ENCODE measurements around the gene IL1RL2.

The IL1RL2 gene

DNA sequence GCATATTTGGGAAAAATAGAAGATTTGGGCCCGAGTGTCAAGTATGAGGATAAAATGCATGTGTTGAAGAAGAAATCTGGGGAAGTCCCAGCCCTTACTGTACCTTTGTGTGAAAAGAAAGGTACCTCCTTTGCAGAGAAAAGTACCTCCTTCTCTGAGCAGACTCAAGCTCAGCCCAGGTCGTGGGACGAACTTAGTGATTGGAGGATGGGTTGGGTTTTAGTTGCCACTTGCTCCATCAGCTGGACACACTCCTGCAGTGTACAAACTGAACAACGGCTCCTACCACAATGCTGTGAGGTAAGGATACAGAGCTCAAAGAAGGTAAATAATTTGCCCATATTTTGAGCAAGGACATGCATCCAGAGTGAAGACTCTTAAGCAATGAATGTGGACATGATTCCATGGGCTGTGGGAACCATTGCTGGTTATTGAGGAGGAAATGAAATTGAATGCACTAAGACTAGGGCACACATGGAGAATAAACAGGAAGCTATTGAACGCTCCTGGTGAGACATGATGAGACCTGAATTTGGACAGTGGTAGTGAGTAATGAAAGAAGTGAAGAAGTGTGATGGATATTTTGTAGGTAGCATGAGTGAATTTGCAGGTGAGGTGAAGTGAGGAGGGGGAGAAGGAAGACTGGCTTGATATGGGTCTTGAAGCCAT lies 74.8 kb downstream of the IL1RL2 start:
- TF ChIP-seq, protein P1, sequence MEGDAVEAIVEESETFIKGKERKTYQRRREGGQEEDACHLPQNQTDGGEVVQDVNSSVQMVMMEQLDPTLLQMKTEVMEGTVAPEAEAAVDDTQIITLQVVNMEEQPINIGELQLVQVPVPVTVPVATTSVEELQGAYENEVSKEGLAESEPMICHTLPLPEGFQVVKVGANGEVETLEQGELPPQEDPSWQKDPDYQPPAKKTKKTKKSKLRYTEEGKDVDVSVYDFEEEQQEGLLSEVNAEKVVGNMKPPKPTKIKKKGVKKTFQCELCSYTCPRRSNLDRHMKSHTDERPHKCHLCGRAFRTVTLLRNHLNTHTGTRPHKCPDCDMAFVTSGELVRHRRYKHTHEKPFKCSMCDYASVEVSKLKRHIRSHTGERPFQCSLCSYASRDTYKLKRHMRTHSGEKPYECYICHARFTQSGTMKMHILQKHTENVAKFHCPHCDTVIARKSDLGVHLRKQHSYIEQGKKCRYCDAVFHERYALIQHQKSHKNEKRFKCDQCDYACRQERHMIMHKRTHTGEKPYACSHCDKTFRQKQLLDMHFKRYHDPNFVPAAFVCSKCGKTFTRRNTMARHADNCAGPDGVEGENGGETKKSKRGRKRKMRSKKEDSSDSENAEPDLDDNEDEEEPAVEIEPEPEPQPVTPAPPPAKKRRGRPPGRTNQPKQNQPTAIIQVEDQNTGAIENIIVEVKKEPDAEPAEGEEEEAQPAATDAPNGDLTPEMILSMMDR (IDR thresholded peaks at IDR 0.05), result no peak
- H3K4me3 ChIP-seq, result no peak overlapping the region
- DNase-seq (ENCODE audit: low spot score), result no peak
- no peak overlapping the region for H3K27ac ChIP-seq

DNA sequence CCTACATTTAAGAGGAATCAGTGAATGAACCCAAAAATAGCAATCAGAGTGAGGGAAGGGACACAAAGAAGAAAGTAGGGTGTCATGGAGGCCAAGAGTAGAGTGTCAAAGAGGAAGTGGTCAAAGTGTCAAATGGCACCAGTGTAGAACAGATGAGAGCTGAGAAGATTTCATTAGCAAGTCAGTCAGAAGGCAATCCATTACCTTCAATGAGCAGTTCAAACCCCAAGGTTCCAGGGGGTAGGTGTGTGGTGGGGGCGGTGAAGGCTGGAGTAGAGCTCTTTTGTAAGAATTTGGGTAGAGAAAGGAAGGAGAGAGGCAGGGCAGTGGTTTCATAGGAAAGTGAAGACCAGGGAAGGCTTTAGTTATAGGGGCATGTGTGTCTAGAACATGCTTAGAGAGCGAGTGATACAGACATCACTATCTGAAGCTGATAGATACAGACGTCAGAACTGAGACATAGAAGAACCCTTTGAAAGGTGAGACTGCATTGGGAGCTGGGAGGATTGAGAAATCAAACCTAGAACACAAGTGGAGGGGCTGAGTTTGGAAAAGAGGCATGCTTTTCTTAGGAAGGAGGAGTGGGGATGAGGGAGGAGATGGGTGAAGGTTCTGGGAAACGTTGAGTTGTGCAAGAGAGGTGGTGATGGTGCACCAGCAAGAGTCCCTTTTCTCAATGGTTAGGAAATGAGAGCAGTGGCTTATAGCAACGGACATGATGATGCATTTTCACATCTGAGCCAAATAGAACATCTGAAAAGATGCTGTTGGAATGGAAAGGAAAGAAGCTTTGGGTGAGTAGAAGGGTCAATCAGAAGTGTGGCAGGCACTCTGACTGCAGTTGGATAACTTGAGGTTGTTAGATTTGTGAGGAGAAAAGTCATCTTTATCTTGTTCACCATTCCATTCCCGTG lies 75.7 kb downstream of the IL1RL2 start:
- Histone ChIP-seq H3K4me3 (no peak overlapping the region), H3K27ac (no peak overlapping the region)
- no peak for DNase-seq (ENCODE audit: low spot score)
- TF ChIP-seq, protein P1 (IDR thresholded peaks at IDR 0.05), result no peak

DNA sequence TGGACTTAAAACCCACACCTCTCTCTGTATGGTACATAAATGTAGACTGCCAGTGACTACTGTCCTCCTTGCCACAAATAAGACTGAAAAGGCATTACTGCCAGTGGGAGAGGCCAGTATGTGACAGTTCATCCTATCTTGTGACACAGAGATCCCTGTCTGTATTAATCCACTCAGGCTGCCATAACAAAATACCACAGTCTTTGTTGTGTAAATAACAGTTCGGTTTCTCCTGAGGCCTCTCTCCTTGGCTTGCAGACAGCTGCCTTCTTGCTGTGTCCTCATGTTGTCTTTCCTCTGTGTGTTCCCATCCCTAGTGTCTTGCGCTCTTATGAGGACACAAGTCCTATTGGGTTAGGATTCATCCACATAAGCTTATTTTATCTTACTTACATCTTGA lies 78.1 kb downstream of the IL1RL2 start:
- no peak overlapping the region for H3K27ac ChIP-seq
- H3K4me3 ChIP-seq, result no peak overlapping the region
- TF ChIP-seq, protein P1 (IDR thresholded peaks at IDR 0.05), result no peak
- DNase-seq (ENCODE audit: low spot score), result no peak

DNA sequence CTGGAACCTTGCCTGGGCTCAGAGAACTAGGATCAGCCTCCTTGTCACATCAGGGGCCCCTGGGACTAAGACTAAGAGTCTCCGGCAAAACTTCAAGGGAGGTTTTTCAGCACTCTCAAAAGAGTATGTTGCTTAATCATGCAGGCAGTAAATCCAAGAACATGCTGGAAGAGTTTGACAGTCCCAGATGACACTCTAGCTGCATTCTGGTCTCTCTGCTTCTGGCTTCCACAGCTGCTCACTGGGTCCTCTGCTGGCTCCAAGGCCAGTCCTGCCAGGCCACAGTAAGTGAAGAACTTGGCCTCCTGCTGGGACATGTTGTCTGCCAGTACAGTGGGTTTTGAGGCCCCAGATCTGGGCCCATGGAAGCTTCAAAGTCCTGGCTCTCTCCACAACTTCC lies 79.4 kb downstream of the IL1RL2 start:
- TF ChIP-seq, protein P1 (IDR thresholded peaks at IDR 0.05), result no peak
- no peak overlapping the region for H3K4me3 ChIP-seq
- H3K27ac ChIP-seq, result no peak overlapping the region
- DNase-seq (ENCODE audit: low spot score), result no peak

DNA sequence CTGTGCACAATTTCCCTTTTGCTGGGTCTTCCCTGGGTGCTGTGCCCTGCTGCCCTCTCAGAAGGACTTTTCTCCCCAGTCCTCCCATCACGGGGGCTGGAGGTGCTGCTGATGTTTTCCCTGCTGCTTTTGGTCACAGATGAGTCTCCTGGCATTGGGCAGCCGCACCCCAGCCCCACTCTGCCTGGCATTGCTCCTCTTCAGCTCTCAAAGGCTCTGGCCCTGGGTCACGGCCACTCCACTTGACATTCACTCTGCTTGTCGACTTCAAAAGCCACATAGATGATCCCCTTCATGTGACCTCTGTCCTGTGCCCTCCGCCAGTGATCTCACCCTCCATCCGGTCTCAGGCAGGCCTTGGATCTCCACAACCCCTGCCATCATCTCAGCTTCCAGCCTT lies 81.0 kb downstream of the IL1RL2 start:
- H3K27ac ChIP-seq, result no peak overlapping the region
- DNase-seq (ENCODE audit: low spot score), result no peak
- TF ChIP-seq, protein P1 (IDR thresholded peaks at IDR 0.05), result no peak
- no peak overlapping the region for H3K4me3 ChIP-seq

DNA sequence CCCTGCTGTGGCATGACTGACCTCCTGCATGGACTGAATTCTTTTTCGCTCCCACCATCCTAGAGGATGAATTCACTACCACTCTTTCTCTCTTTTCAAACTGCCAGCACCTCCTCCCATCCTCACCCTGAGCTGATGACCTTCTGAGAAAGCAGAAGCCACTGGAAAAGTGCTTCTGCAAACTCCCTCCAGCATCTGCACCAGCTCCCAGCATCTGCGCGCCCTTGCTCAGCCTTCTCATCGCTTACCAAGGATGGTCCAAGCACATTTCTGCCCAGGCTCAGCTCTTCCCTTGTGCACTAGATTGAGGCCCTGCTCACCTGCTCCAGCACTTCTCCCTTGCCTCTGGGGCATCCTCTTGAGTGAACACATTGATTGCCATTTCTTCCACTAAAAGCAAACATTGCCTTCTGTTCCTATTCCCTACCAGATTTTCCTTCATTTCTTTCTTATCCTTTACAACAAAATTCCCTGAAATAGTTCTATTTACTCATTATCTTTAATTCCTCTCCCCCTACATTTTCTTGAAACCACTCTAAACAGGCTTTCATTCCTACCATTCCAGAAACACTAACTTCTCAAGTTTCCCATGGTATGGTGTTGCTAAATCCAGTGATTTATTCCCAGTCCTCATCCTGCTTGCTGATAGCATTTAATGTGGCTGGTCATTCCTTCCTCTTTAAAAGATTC lies 81.8 kb downstream of the IL1RL2 start:
- Histone ChIP-seq H3K4me3 (no peak overlapping the region), H3K27ac (no peak overlapping the region)
- no peak for DNase-seq (ENCODE audit: low spot score)
- TF ChIP-seq, protein P1 (IDR thresholded peaks at IDR 0.05), result no peak
